Measurements from ENCODE around the gene SMYD5. TPM values are rescaled to one million over a fixed set of nuclear protein-coding genes. Genes with fewer than 3 reads are reported as not detected.

SMYD5 gene
- total RNA-seq, 4 donors from 2014 or later: 5.9 to 31.1 (median 22.7) TPM

DNA sequence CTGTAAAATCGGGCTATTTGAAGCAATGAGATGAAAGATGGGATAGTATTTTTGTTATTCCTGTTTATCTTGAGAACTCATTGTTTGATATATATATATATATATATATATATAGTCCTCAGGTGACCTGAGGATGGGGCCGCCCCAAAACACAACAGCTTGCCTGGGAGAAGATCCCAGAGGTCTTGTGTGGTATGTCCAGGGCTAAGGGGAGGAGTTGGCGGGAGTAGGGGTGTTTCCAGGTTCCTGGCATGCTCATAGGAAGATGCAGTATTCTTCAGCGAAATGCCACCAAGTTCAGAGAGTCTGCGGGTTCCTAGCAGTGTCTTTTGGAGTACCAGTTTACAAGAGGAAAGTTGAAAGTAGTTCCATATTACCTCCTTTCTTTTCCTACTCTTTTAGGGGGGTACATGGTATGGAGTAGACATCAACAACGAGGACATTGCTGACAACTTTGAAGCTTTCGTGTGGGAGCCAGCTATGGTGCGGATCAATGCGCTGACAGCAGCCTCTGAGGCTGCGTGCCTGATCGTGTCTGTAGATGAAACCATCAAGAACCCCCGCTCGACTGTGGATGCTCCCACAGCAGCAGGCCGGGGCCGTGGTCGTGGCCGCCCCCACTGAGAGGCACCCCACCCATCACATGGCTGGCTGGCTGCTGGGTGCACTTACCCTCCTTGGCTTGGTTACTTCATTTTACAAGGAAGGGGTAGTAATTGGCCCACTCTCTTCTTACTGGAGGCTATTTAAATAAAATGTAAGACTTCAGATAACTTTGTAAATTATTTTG lies 38.4 kb downstream of the SMYD5 start:
- Histone ChIP-seq H3K27ac (no peak overlapping the region), H3K36me3 (no peaks in the 10 kb centered on the region), H3K27me3 (no peaks in the 10 kb centered on the region), H3K4me1 (no peaks in the 10 kb centered on the region), H3K9me3 (no peaks in the 10 kb centered on the region), H3K4me3 (no peak overlapping the region)
- TF ChIP-seq, protein P1, sequence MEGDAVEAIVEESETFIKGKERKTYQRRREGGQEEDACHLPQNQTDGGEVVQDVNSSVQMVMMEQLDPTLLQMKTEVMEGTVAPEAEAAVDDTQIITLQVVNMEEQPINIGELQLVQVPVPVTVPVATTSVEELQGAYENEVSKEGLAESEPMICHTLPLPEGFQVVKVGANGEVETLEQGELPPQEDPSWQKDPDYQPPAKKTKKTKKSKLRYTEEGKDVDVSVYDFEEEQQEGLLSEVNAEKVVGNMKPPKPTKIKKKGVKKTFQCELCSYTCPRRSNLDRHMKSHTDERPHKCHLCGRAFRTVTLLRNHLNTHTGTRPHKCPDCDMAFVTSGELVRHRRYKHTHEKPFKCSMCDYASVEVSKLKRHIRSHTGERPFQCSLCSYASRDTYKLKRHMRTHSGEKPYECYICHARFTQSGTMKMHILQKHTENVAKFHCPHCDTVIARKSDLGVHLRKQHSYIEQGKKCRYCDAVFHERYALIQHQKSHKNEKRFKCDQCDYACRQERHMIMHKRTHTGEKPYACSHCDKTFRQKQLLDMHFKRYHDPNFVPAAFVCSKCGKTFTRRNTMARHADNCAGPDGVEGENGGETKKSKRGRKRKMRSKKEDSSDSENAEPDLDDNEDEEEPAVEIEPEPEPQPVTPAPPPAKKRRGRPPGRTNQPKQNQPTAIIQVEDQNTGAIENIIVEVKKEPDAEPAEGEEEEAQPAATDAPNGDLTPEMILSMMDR (IDR thresholded peaks at IDR 0.05): no peak
- TF ChIP-seq POLR2A (IDR thresholded peaks at IDR 0.05): no peak
- intact Hi-C loops (cut with DNase I; ENCODE audit: low total_unique reads): no loop called here
- no peak for DNase-seq

DNA sequence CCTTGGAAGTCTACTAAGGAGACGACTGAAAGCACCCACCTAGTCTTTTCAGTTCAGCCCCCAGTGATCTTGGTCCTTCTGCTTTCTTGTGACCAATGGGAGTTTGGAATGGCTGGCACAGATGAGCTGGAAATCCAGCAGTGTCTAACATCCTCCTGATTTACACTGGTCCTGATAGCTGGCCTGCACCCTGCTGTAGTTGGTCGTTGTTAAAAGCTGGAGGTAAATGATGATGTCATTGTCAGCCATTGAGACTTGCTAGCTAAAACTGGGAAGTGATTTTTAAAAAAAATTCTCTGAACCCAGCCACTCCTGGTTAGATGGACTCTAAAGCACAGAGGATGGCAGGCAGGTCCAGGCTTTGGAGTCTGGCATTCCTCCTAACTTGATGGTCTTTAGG lies 39.4 kb downstream of the SMYD5 start:
- H3K36me3 ChIP-seq: no peaks in the 10 kb centered on the region
- no peak overlapping the region for H3K4me3 ChIP-seq
- H3K9me3 ChIP-seq: no peaks in the 10 kb centered on the region
- intact Hi-C loops (cut with DNase I; ENCODE audit: low total_unique reads): no loop called here
- H3K27ac ChIP-seq: no peak overlapping the region
- TF ChIP-seq, protein P1 (IDR thresholded peaks at IDR 0.05): no peak
- TF ChIP-seq POLR2A (IDR thresholded peaks at IDR 0.05): no peak
- no peaks in the 10 kb centered on the region for H3K27me3 ChIP-seq
- no peaks in the 10 kb centered on the region for H3K4me1 ChIP-seq
- DNase-seq: no peak

DNA sequence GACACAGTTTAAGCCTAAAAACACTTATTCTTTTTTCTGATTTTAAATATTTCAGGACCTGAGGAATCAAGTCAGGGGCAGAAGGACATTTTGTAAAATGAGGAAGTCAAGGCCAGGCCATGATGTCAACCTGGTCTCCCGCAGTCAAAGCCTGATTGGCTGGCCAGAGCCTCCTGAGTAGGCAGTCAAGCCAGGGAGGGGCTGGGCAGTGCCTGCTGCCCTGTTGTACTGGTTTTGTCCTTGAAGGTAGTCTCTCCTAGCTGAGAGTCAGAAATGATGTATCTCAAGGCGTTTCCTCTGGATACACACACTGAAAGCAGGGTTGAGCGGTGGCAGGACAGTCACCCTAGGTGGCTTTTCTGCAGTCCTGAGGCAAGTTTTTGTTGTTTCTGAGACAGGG lies 39.9 kb downstream of the SMYD5 start:
- Histone ChIP-seq H3K36me3 (no peaks in the 10 kb centered on the region), H3K27ac (no peak overlapping the region), H3K27me3 (no peaks in the 10 kb centered on the region), H3K9me3 (no peaks in the 10 kb centered on the region), H3K4me1 (no peaks in the 10 kb centered on the region), H3K4me3 (no peak overlapping the region)
- TF ChIP-seq POLR2A (IDR thresholded peaks at IDR 0.05): no peak
- TF ChIP-seq, protein P1 (IDR thresholded peaks at IDR 0.05): no peak
- no peak for DNase-seq
- intact Hi-C loops (cut with DNase I; ENCODE audit: low total_unique reads): no loop called here

GRCh38 chr2:73254343-73255006 lies 40.4 kb downstream of the SMYD5 start:
- intact Hi-C loops (cut with DNase I; ENCODE audit: low total_unique reads): no loop called here
- no peak for TF ChIP-seq POLR2A (IDR thresholded peaks at IDR 0.05)
- TF ChIP-seq, protein P1 (IDR thresholded peaks at IDR 0.05): no peak
- no peak overlapping the region for H3K27ac ChIP-seq
- no peak overlapping the region for H3K4me3 ChIP-seq
- H3K9me3 ChIP-seq: no peaks in the 10 kb centered on the region
- no peak for DNase-seq
- H3K4me1 ChIP-seq: no peaks in the 10 kb centered on the region
- H3K27me3 ChIP-seq: no peaks in the 10 kb centered on the region
- no peaks in the 10 kb centered on the region for H3K36me3 ChIP-seq

GRCh38 chr2:73255007-73255644 lies 41.1 kb downstream of the SMYD5 start:
- H3K36me3 ChIP-seq: no peaks in the 10 kb centered on the region
- H3K4me1 ChIP-seq: no peaks in the 10 kb centered on the region
- H3K9me3 ChIP-seq: no peaks in the 10 kb centered on the region
- TF ChIP-seq POLR2A (IDR thresholded peaks at IDR 0.05): no peak
- TF ChIP-seq, protein P1 (IDR thresholded peaks at IDR 0.05): no peak
- DNase-seq: no peak
- H3K4me3 ChIP-seq: no peak overlapping the region
- H3K27ac ChIP-seq: no peak overlapping the region
- intact Hi-C loops (cut with DNase I; ENCODE audit: low total_unique reads): no loop called here
- H3K27me3 ChIP-seq: no peaks in the 10 kb centered on the region
